ENCODE results near the gene EVA1C.

EVA1C gene

GRCh38 chr21:32393677-32394001, 18.9 kb upstream of the EVA1C start:
- TF ChIP-seq, protein P1, sequence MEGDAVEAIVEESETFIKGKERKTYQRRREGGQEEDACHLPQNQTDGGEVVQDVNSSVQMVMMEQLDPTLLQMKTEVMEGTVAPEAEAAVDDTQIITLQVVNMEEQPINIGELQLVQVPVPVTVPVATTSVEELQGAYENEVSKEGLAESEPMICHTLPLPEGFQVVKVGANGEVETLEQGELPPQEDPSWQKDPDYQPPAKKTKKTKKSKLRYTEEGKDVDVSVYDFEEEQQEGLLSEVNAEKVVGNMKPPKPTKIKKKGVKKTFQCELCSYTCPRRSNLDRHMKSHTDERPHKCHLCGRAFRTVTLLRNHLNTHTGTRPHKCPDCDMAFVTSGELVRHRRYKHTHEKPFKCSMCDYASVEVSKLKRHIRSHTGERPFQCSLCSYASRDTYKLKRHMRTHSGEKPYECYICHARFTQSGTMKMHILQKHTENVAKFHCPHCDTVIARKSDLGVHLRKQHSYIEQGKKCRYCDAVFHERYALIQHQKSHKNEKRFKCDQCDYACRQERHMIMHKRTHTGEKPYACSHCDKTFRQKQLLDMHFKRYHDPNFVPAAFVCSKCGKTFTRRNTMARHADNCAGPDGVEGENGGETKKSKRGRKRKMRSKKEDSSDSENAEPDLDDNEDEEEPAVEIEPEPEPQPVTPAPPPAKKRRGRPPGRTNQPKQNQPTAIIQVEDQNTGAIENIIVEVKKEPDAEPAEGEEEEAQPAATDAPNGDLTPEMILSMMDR (IDR thresholded peaks at IDR 0.05; ENCODE audit: extremely low read depth, insufficient read depth, missing control alignments), result no peak
- in situ Hi-C loops (cut with MboI; ENCODE audit: low pct_unique_long_range_greater_than_20kb, low sequenced_read_pairs, unreplicated experiment), result no loop called here
- no peak for DNase-seq (ENCODE audit: low spot score)

GRCh38 chr21:32403201-32403777, 9.2 kb upstream of the EVA1C start:
- TF ChIP-seq, protein P1 (IDR thresholded peaks at IDR 0.05; ENCODE audit: extremely low read depth, insufficient read depth, missing control alignments), result peak; percentile 56
- peak; percentile 59 for DNase-seq (ENCODE audit: low spot score)
- in situ Hi-C loops (cut with MboI; ENCODE audit: low pct_unique_long_range_greater_than_20kb, low sequenced_read_pairs, unreplicated experiment), result loop anchor here (25.0 kb wide), 1 partner anchor 184 kb away; the partner anchor contains the start of gene TCP10L

DNA sequence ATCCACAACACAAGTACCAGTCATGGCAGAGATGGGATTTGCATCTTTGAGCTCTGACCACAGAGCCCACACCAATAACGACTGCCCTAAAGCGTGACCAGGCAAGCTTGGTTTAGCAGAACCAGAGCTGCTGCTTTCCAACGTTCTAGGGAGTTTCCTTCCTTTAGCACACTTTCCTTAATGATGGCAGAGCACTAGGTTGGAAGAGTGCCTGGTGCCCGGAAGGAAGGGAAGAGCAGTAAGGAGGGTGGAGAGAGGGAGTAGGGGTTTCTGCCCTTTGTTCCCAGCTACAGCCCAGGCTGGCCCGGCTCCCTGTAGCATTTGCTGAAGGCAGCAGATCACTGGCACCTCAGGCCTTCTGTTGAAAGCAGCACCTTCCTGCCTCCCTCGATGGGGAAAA, 6.1 kb upstream of the EVA1C start:
- DNase-seq (ENCODE audit: low spot score), result no peak
- TF ChIP-seq, protein P1 (IDR thresholded peaks at IDR 0.05; ENCODE audit: extremely low read depth, insufficient read depth, missing control alignments), result no peak
- in situ Hi-C loops (cut with MboI; ENCODE audit: low pct_unique_long_range_greater_than_20kb, low sequenced_read_pairs, unreplicated experiment), result loop anchor here (25.0 kb wide), 1 partner anchor 181 kb away; the partner anchor contains the start of gene TCP10L

DNA sequence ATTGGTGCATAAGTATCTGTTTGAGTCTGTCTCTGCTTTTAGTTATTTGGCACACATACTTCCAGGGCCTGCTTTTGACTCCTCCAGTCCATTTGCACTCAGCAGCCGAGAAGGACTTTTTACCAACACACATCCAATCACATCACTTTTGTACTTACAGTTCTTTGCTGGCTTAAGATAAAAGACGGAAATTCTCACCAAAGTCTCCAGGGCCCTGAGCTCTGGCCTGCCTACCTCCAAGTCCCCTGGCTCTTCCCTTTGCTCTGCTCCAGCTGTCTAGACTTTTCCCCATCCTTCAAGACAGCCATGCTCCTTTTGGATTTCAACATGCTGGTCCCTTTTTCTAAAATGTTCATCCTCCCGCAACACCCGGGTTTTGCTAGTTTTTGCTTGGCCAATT, 2.2 kb upstream of the EVA1C start:
- DNase-seq (ENCODE audit: low spot score), result no peak
- TF ChIP-seq, protein P1 (IDR thresholded peaks at IDR 0.05; ENCODE audit: extremely low read depth, insufficient read depth, missing control alignments), result no peak
- in situ Hi-C loops (cut with MboI; ENCODE audit: low pct_unique_long_range_greater_than_20kb, low sequenced_read_pairs, unreplicated experiment), result loop anchor here (25.0 kb wide), 1 partner anchor 177 kb away; the partner anchor contains the start of gene TCP10L

DNA sequence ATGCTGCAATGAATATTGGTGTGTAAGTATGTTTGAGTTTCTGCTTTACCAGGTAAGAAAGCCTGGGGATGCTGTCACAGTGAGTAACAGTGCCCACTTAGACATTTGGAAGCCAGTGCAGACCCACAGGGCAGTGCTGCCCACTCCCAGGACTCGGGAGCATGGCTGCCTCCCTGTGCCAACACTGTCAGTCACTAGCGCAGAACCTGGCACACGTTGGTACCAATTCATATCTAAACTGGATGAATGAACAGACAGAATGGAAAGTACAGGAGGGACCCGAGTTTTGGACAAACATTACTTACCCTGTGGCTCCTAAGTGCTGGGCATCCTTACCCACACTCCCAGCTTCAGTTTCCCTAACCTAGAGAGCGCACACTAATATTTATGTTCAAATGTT, 1.6 kb upstream of the EVA1C start:
- no peak for DNase-seq (ENCODE audit: low spot score)
- TF ChIP-seq, protein P1 (IDR thresholded peaks at IDR 0.05; ENCODE audit: extremely low read depth, insufficient read depth, missing control alignments), result no peak
- in situ Hi-C loops (cut with MboI; ENCODE audit: low pct_unique_long_range_greater_than_20kb, low sequenced_read_pairs, unreplicated experiment), result loop anchor here (25.0 kb wide), 1 partner anchor 176 kb away; the partner anchor contains the start of gene TCP10L

- TF ChIP-seq, protein P1 (IDR thresholded peaks at IDR 0.05; ENCODE audit: extremely low read depth, insufficient read depth, missing control alignments), result no peak
- in situ Hi-C loops (cut with MboI; ENCODE audit: low pct_unique_long_range_greater_than_20kb, low sequenced_read_pairs, unreplicated experiment), result loop anchor here (25.0 kb wide), 1 partner anchor 176 kb away; the partner anchor contains the start of gene TCP10L
- no peak for DNase-seq (ENCODE audit: low spot score)
Observed at GRCh38 chr21:32411350-32412161, 950 bp upstream of the EVA1C start.

Data from GM13977 (cell line).